Fibroblast of skin of abdomen (primary cell): ENCODE data around the gene CA4.
"Not testable (repeated sequence)": the region's sequence is repeated elsewhere in the genome, so short reads cannot be mapped to it uniquely, and the experiment has no call there.

Source experiments
- DNase-seq: peaks from one replicate; pipeline ENCODE4 v3.0.0-alpha.2; 2013

Gene CA4

GRCh38 chr17:60155815-60156214 lies 6.0 kb downstream of the CA4 start:
- DNase-seq: no peak

GRCh38 chr17:60156746-60157145 lies 7.0 kb downstream of the CA4 start:
- DNase-seq: no peak

GRCh38 chr17:60157487-60158040 lies 7.8 kb downstream of the CA4 start:
- DNase-seq: no peak

- DNase-seq: peak; percentile 17
Measured at GRCh38 chr17:60158751-60159478, 9.1 kb downstream of the CA4 start.

- DNase-seq: no peak
Measured at GRCh38 chr17:60159479-60159866, 9.7 kb downstream of the CA4 start.

- no peak for DNase-seq
Measured at GRCh38 chr17:60160829-60161501, 11.2 kb downstream of the CA4 start.

GRCh38 chr17:60161598-60162330 lies 12.0 kb downstream of the CA4 start:
- DNase-seq: no peak

GRCh38 chr17:60163108-60163784 lies 13.5 kb downstream of the CA4 start:
- DNase-seq: no peak

- DNase-seq: no peak
Measured at GRCh38 chr17:60164164-60164563, 14.4 kb downstream of the CA4 start.

- no peak for DNase-seq
Measured at GRCh38 chr17:60164697-60165096, 14.9 kb downstream of the CA4 start.

GRCh38 chr17:60165223-60165622 lies 15.4 kb downstream of the CA4 start:
- DNase-seq: no peak

GRCh38 chr17:60165971-60166370 lies 16.2 kb downstream of the CA4 start:
- no peak for DNase-seq

- no peak for DNase-seq
Measured at GRCh38 chr17:60167065-60167741, 17.4 kb downstream of the CA4 start.

- no peak for DNase-seq
Measured at GRCh38 chr17:60168654-60169053, 18.9 kb downstream of the CA4 start.

GRCh38 chr17:60169921-60170817 lies 20.4 kb downstream of the CA4 start:
- peak; percentile 57 for DNase-seq

GRCh38 chr17:60170835-60171752 lies 21.3 kb downstream of the CA4 start:
- peak; percentile 25 for DNase-seq

- DNase-seq: no peak
Measured at GRCh38 chr17:60171753-60172079, 21.9 kb downstream of the CA4 start.

- peak; percentile 36 for DNase-seq
Measured at GRCh38 chr17:60173304-60173819, 23.6 kb downstream of the CA4 start.

GRCh38 chr17:60174035-60174434 lies 24.3 kb downstream of the CA4 start:
- DNase-seq: no peak

- DNase-seq: not testable (repeated sequence)
Measured at GRCh38 chr17:60174767-60175166, 25.0 kb downstream of the CA4 start.
